ENCODE results near the gene KRTAP10-2.

DNA sequence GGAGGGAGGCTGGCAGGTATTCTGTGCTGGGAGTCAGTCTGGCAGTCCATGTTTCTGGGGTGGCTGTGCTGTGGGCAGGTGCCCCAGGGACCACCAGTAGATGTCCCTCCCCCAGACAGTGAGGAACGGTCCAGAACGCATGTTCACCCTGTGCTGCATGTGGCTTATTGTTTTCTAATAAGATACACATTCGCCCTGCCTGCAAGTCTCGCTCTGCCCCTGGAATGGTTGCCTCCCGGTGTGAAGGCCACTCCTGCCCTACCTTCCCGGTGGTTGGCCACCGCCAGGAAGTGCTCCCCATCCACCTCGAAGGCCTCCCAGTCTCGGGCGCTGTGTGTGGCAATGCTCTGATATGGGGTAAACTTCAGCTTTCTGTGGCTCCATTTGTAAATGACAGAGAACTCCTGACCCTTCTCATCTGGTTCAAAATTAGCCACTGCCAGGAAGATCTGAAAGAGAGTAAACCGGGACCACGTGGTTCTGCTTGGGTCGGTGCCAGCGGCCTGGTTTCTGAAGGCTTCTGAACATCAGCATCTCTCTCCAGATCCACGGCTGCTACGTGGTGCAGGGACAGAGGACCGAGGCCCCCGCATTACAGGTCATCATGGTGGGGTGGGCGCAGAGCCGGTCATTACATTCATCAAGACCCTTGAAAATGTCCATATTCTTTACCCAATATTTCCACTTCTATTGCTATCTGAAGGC lies 25.8 kb downstream of the KRTAP10-2 start:
- TF ChIP-seq, protein P1, sequence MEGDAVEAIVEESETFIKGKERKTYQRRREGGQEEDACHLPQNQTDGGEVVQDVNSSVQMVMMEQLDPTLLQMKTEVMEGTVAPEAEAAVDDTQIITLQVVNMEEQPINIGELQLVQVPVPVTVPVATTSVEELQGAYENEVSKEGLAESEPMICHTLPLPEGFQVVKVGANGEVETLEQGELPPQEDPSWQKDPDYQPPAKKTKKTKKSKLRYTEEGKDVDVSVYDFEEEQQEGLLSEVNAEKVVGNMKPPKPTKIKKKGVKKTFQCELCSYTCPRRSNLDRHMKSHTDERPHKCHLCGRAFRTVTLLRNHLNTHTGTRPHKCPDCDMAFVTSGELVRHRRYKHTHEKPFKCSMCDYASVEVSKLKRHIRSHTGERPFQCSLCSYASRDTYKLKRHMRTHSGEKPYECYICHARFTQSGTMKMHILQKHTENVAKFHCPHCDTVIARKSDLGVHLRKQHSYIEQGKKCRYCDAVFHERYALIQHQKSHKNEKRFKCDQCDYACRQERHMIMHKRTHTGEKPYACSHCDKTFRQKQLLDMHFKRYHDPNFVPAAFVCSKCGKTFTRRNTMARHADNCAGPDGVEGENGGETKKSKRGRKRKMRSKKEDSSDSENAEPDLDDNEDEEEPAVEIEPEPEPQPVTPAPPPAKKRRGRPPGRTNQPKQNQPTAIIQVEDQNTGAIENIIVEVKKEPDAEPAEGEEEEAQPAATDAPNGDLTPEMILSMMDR (IDR thresholded peaks at IDR 0.05) = no peak
- TF ChIP-seq POLR2A (IDR thresholded peaks at IDR 0.05) = no peak
